Calu3 (cell line): ENCODE measurements around the gene KCTD20. TPM values are rescaled to one million over a fixed set of nuclear protein-coding genes. Genes with fewer than 3 reads are reported as not detected.
A peak's percentile ranks its signal among the peaks of the same experiment; 100 is the strongest.

Experiments used
- BruUV-seq: library from RNA; stranded (reverse); fragments of 400-500 nt; replicated peaks from 2 replicates; lab custom pipeline; 2021; lab: Mats Ljungman, UMichigan
- CTCF ChIA-PET: fragments of 300-600 bp; sonication (Branson Sonifier 250); formaldehyde crosslinking; loops from one replicate; lab custom pipeline; 2022; ENCODE audit warnings: antibody characterized with exemption; lab: Charles Lee
- DNase-seq: peaks from one replicate; pipeline ENCODE4 v3.0.0; 2022
- H3K27ac Mint-ChIP-seq: one replicate; pipeline ENCODE4 v1.8.0; 2022; ENCODE audit warnings: mixed read lengths; ENCODE audit not compliant: unreplicated experiment
- H3K27me3 Mint-ChIP-seq: one replicate; pipeline ENCODE4 v1.8.0; 2022; ENCODE audit warnings: mixed read lengths; ENCODE audit not compliant: unreplicated experiment
- H3K36me3 Mint-ChIP-seq: one replicate; pipeline ENCODE4 v1.8.0; 2022; ENCODE audit warnings: mild to moderate bottlenecking, moderate library complexity, mixed read lengths; ENCODE audit not compliant: insufficient read depth, unreplicated experiment
- H3K4me1 Mint-ChIP-seq: one replicate; pipeline ENCODE4 v1.8.0; 2022; ENCODE audit warnings: mild to moderate bottlenecking, low read depth, mixed read lengths; ENCODE audit not compliant: unreplicated experiment
- H3K4me3 Mint-ChIP-seq: one replicate; pipeline ENCODE4 v1.8.0; 2022; ENCODE audit warnings: mild to moderate bottlenecking, low read depth, moderate library complexity, mixed read lengths; ENCODE audit not compliant: unreplicated experiment
- H3K9me3 Mint-ChIP-seq: one replicate; pipeline ENCODE4 v1.8.0; 2022; ENCODE audit warnings: low read depth, mixed read lengths; ENCODE audit not compliant: unreplicated experiment
- CTCF ChIP-seq: fragments of 200-600 bp; IDR thresholded peaks from one replicate; pipeline ENCODE4 v1.8.0; 2022; ENCODE audit warnings: antibody characterized with exemption; ENCODE audit not compliant: unreplicated experiment
- intact Hi-C: fragments of 100-400 bp; cut with micrococcal nuclease; formaldehyde crosslinking; loops from one replicate; pipeline ENCODE4 v1.10.0; 2022; ENCODE audit not compliant: unreplicated experiment
- total RNA-seq: library from RNA; stranded (reverse); gene quantifications from 2 replicates; pipeline ENCODE4 v1.2.3, GENCODE V29; 2022

KCTD20 gene
- total RNA-seq, 1 experiment from 2014 or later, result 45.1 TPM

DNA sequence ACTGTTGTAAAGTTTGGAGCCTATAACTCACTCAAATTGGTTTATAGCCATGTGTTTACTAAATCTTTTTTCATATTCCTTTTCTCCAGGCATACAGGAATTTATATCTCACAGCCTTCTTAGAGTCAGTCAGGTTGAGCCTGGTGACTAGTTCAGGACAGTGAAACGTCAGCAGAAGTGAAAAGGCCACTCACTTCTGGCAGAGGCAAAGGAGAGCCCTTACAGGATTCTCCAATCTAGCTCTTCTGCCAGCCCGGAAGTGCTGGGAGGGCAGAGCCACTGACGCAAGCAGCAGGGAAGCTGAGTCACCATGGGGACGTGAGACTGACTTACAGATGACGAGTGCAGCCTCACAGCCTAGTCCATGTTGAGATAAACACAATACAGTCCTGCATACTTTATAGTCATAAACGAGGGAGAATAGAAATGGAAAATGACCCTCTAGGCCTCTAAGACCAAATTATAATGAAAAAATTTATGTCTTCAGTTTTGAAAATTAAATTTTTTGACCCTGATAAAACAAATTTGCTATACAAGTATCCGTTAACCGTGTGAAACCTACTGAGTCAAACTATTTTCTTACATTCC, 1.4 kb upstream of the KCTD20 start:
- intact Hi-C loops, result loop anchor here (5.0 kb wide), 1 partner anchor 151 kb away; the partner anchor contains the start of gene SRSF3
- peak; percentile 92 for DNase-seq
- H3K4me1 Mint-ChIP-seq, result peaks cover 32% of the 10 kb centered on the region
- peak overlapping the region; percentile 95 for H3K27ac Mint-ChIP-seq
- peak overlapping the region; percentile 44 for H3K4me3 Mint-ChIP-seq
- CTCF ChIA-PET, result interaction anchor here (0.6 to 1.4 kb wide), 4 partner anchors 18 to 138 kb away, joined by 3 to 5 read pairs (median 3); no protein-coding TSS in a partner anchor
- H3K36me3 Mint-ChIP-seq, result peaks cover 37% of the 10 kb centered on the region
- no peak for TF ChIP-seq CTCF
- no peaks in the 10 kb centered on the region for H3K9me3 Mint-ChIP-seq
- H3K27me3 Mint-ChIP-seq, result no peaks in the 10 kb centered on the region
- BruUV-seq, result no TSS peak

DNA sequence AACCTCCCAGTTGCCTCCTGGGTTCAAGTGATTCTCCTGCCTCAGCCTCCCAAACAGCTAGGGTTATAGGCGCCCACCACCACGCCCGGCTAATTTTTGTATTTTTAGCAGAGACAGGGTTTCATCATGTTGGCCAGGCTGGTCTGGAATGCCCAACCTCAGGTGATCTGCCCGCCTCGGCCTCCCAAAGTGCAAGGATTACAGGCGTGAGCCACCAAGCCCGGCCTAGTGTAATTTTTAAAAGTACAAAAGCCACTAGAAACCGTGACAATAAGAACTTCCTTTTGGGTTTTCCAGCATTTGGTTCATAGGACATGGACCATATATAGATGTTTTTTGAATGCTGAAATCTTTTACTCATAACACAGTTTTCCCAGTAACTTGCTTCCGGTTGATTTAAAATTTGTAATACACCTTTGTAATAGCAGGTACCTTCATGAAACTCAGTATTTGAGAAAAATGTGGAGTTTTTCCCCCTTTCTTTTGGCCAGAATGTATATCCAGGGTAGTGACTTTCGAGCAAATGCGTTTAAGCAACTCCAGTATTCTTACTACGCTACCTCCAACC, 613 bp upstream of the KCTD20 start:
- no peaks in the 10 kb centered on the region for H3K27me3 Mint-ChIP-seq
- peak overlapping the region; percentile 95 for H3K4me3 Mint-ChIP-seq
- H3K4me1 Mint-ChIP-seq, result peaks cover 32% of the 10 kb centered on the region
- no peak for TF ChIP-seq CTCF
- no peaks in the 10 kb centered on the region for H3K9me3 Mint-ChIP-seq
- peak; percentile 10 for DNase-seq
- H3K27ac Mint-ChIP-seq, result peak overlapping the region; percentile 95
- CTCF ChIA-PET, result interaction anchor here (0.8 to 1.4 kb wide), 3 partner anchors 19 to 137 kb away, joined by 3 to 5 read pairs (median 3); no protein-coding TSS in a partner anchor
- intact Hi-C loops, result loop anchor here (5.0 kb wide), 1 partner anchor 150 kb away; the partner anchor contains the start of gene SRSF3
- TSS peak; percentile 97 for BruUV-seq
- peaks cover 37% of the 10 kb centered on the region for H3K36me3 Mint-ChIP-seq

DNA sequence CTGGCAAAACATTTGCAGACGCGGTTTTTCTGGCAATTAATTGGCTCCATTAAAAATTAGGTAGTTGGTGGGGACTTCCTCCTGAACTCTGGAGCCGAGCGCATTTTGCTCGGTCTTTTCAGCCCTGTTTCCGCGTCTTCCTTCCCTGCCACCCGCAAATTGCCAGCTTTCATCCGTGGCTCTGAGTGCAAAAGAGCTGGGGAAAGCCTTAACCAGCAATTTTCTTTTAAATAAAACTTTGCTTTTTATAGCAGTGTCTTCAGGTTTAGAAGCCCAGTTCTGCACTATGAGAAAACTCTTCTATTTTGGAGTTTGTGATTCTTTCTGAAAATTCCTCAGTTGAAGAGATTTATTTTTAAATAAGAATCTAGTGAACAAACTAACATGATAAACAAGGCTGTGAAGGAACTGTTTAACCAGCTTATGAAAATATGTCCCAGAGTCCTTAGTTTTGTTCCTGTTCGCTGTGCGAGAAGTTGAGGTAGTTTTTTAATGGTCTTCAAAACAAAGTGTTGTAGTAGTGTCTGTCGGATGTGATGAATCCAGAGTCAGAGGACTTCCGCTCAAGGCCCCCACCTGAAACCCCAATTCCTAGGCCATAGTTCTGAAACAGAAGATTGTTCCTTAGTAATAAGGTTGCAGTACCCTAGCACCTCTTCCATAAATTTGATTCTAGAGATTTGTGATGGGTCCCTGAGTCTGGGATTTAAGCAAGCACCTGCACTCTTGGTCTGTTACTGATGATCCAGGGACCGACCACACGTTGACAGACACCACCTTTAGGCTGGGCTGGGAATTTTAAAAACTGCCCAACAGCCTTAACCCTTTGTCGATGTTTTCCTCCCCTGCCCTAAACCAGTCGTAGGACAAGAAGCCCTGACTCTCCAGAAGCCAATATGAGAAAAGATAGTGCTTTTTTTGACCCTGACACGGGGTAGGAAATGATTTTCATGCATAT, 950 bp downstream of the KCTD20 start:
- DNase-seq, result peak; percentile 35
- intact Hi-C loops, result loop anchor here (5.0 kb wide), 1 partner anchor 149 kb away; the partner anchor contains the start of gene SRSF3
- Mint-ChIP-seq H3K36me3 (peaks cover 37% of the 10 kb centered on the region), H3K9me3 (no peaks in the 10 kb centered on the region), H3K4me1 (peaks cover 32% of the 10 kb centered on the region), H3K4me3 (peak overlapping the region; percentile 95), H3K27me3 (no peaks in the 10 kb centered on the region), H3K27ac (peak overlapping the region; percentile 95)
- CTCF ChIA-PET, result interaction anchor here (1.1 to 2.1 kb wide), 2 partner anchors 20 to 57 kb away, joined by 3 to 11 read pairs; no protein-coding TSS in a partner anchor
- TSS peak; percentile 66 for BruUV-seq
- peak; percentile 55 for TF ChIP-seq CTCF

DNA sequence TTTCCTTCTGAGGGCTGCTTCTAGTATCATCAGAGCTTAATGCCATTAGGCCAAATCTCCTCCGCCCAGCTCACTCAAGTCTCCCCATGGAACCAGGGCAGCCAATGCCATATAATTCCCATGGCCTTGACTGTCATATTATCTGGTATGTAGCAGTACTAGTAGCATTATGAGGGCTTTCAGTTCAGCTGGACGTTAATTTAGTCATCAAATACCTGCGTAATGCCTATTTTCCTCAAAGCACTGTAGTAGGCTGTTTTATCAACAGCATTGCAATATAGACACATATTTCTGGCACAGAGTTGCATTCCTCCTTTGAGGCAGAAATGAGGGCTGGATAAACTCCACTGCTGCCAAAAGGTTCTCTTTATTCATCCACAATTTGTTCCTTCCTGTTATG, 1.7 kb downstream of the KCTD20 start:
- no TSS peak for BruUV-seq
- H3K36me3 Mint-ChIP-seq, result peaks cover 38% of the 10 kb centered on the region
- intact Hi-C loops, result loop anchor here (5.0 kb wide), 1 partner anchor 148 kb away; the partner anchor contains the start of gene SRSF3
- DNase-seq, result no peak
- CTCF ChIA-PET, result interaction anchor here (1.1 to 2.1 kb wide), 2 partner anchors 21 to 58 kb away, joined by 3 to 11 read pairs; no protein-coding TSS in a partner anchor
- H3K27me3 Mint-ChIP-seq, result no peaks in the 10 kb centered on the region
- peak overlapping the region; percentile 95 for H3K4me3 Mint-ChIP-seq
- no peak for TF ChIP-seq CTCF
- no peaks in the 10 kb centered on the region for H3K9me3 Mint-ChIP-seq
- peaks cover 32% of the 10 kb centered on the region for H3K4me1 Mint-ChIP-seq
- H3K27ac Mint-ChIP-seq, result peak overlapping the region; percentile 95
